HCT116 (cell line): ENCODE results near the gene MAP2K6. TPM values are rescaled to one million over a fixed set of nuclear protein-coding genes. Genes with fewer than 3 reads are reported as not detected.

Experiments used
- ATAC-seq: fragments of 200-7000 bp; cut with Tn5 transposase; 2 replicates; pipeline ENCODE4 v1.9.1; 2020; ENCODE audit warnings: mild to moderate bottlenecking, moderate library complexity
- BruUV-seq: library from RNA; stranded (reverse); fragments of 400-500 nt; replicated peaks from 2 replicates; lab custom pipeline; 2021; lab: Mats Ljungman, UMichigan
- CTCF ChIA-PET: fragments of 300-600 bp; sonication (Branson Sonifier 250); formaldehyde crosslinking; loops from one replicate; lab custom pipeline; 2021; ENCODE audit warnings: antibody characterized with exemption; lab: Charles Lee
- POLR2A ChIA-PET: fragments of 300-600, 350-600 bp; sonication (Branson Sonifier 250); formaldehyde crosslinking; loops from one replicate; lab custom pipeline; 2021; ENCODE audit warnings: antibody characterized with exemption; lab: Charles Lee
- RAD21 ChIA-PET, 2 experiments: fragments of 300-600 bp; sonication (Branson Sonifier 250); formaldehyde crosslinking; loops; one replicate each; lab custom pipeline; 2023; ENCODE audit warnings: low total read pairs in 2 of 2; ENCODE audit not compliant: uncharacterized antibody in 2 of 2, unreplicated experiment in 2 of 2, low non-redundant PET in 1 of 2; lab: Charles Lee
- DNase-seq: peaks from one replicate; pipeline ENCODE4 v3.0.0-alpha.2; 2010; ENCODE audit warnings: low read depth, low spot score
- H2AFZ ChIP-seq: fragments of 200-600 bp; shearing (Covaris generic), sonication (generic); 2 replicates; pipeline ENCODE4 v1.6.1; 2017; ENCODE audit warnings: low read depth, mixed run types, mixed read lengths, antibody characterized with exemption, low read length; ENCODE audit not compliant: poor library complexity, severe bottlenecking
- H3K27ac ChIP-seq: 2 replicates; pipeline ENCODE4 v1.5.1; 2012; ENCODE audit warnings: low read depth, low read length
- H3K27me3 ChIP-seq: fragments of 200-600 bp; sonication (generic); 2 replicates; pipeline ENCODE4 v1.6.1; 2016; ENCODE audit warnings: mixed run types, low read length, mixed read lengths; ENCODE audit not compliant: insufficient read depth
- H3K36me3 ChIP-seq, 2 experiments: fragments of 200-500 bp in 1 of 2; fragments of 200-600 bp in 1 of 2; sonication (Bioruptor generic) in 1 of 2; sonication (generic) in 1 of 2; 2 replicates each; pipeline versions ENCODE4 v1.5.1 to v1.6.1; 2014 to 2016; ENCODE audit warnings: low read length in 2 of 2, inconsistent platforms in 1 of 2, mixed read lengths in 1 of 2, mixed run types in 1 of 2; ENCODE audit not compliant: insufficient read depth in 2 of 2, control insufficient read depth in 1 of 2
- H3K4me1 ChIP-seq, 2 experiments: fragments of 200-600 bp in 1 of 2; sonication (generic) in 1 of 2; 2 replicates each; pipeline versions ENCODE4 v1.5.1 to v1.6.1; 2012 to 2017; ENCODE audit warnings: low read length in 2 of 2, inconsistent platforms in 1 of 2, mild to moderate bottlenecking in 1 of 2, mixed read lengths in 1 of 2, mixed run types in 1 of 2, moderate library complexity in 1 of 2; ENCODE audit not compliant: insufficient read depth in 2 of 2, control insufficient read depth in 1 of 2
- H3K4me2 ChIP-seq: fragments of 200-600 bp; sonication (generic); 2 replicates; pipeline ENCODE4 v1.6.1; 2017; ENCODE audit warnings: mixed run types, low read length, mixed read lengths
- H3K4me3 ChIP-seq, 2 experiments: fragments of 200-600 bp in 1 of 2; sonication (generic) in 1 of 2; replicated peaks in 1 of 2; 2 replicates each; pipeline ENCODE4 v1.5.1; 2011 to 2016; ENCODE audit warnings: low read length in 2 of 2, control low read depth in 1 of 2, low read depth in 1 of 2, mild to moderate bottlenecking in 1 of 2, mixed read lengths in 1 of 2, mixed run types in 1 of 2
- H3K79me2 ChIP-seq: fragments of 200-600 bp; sonication (generic); 2 replicates; pipeline ENCODE4 v1.6.1; 2017; ENCODE audit warnings: mild to moderate bottlenecking, mixed run types, low read length, moderate library complexity, mixed read lengths; ENCODE audit not compliant: insufficient read depth
- H3K9ac ChIP-seq: fragments of 200-600 bp; sonication (generic); 2 replicates; pipeline ENCODE4 v1.6.1; 2016; ENCODE audit warnings: low read length, mixed read lengths
- H3K9me2 ChIP-seq: fragments of 200-600 bp; sonication (generic), shearing (Covaris generic); 2 replicates; pipeline ENCODE4 v1.6.1; 2017; ENCODE audit warnings: mixed run types, mild to moderate bottlenecking, moderate library complexity; ENCODE audit not compliant: insufficient read depth
- H3K9me3 ChIP-seq, 2 experiments: fragments of 200-500 bp in 1 of 2; fragments of 200-600 bp in 1 of 2; sonication (Bioruptor generic) in 1 of 2; sonication (generic) in 1 of 2; 2 replicates each; pipeline ENCODE4 v1.6.1; 2014 to 2017; ENCODE audit warnings: low read length in 2 of 2, mixed read lengths in 2 of 2, inconsistent platforms in 1 of 2, low read depth in 1 of 2, mild to moderate bottlenecking in 1 of 2, mixed run types in 1 of 2, moderate library complexity in 1 of 2; ENCODE audit not compliant: control insufficient read depth in 1 of 2, insufficient read depth in 1 of 2
- H4K20me1 ChIP-seq: fragments of 200-600 bp; sonication (generic), shearing (Covaris generic); 2 replicates; pipeline ENCODE4 v1.6.1; 2017; ENCODE audit warnings: mixed run types, mild to moderate bottlenecking, moderate library complexity; ENCODE audit not compliant: insufficient read depth
- ATF3 ChIP-seq: IDR thresholded peaks from 2 replicates; pipeline ENCODE4 v1.6.1; 2012
- CBX3 ChIP-seq: IDR thresholded peaks from 2 replicates; pipeline ENCODE4 v1.6.1; 2012; ENCODE audit warnings: low read depth
- CEBPB ChIP-seq: IDR thresholded peaks from 2 replicates; pipeline ENCODE4 v1.6.1; 2012; ENCODE audit warnings: low read depth
- EGR1 ChIP-seq: IDR thresholded peaks from 2 replicates; pipeline ENCODE4 v1.6.1; 2012; ENCODE audit warnings: low read depth
- ELF1 ChIP-seq: IDR thresholded peaks from 2 replicates; pipeline ENCODE4 v1.6.1; 2012; ENCODE audit warnings: low read depth, borderline replicate concordance
- EZH2 ChIP-seq: fragments of 200-600 bp; sonication (generic); IDR thresholded peaks from 2 replicates; pipeline ENCODE4 v1.6.1; 2017; ENCODE audit warnings: antibody characterized with exemption, mixed run types
- EZH2phosphoT487 ChIP-seq: fragments of 200-600 bp; IDR thresholded peaks from 2 replicates; pipeline ENCODE4 v1.6.1; 2018; ENCODE audit warnings: antibody characterized with exemption, borderline replicate concordance
- FOSL1 ChIP-seq: IDR thresholded peaks from 2 replicates; pipeline ENCODE4 v1.6.1; 2012; ENCODE audit warnings: low read depth
- JUND ChIP-seq: IDR thresholded peaks from 2 replicates; pipeline ENCODE4 v1.6.1; 2012
- POLR2A ChIP-seq: IDR thresholded peaks from 2 replicates; pipeline ENCODE4 v1.7.0; 2011; ENCODE audit warnings: borderline replicate concordance; ENCODE audit not compliant: insufficient read depth, insufficient read length; ENCODE audit errors: extremely low read depth
- POLR2AphosphoS5 ChIP-seq: IDR thresholded peaks from 2 replicates; pipeline ENCODE4 v1.6.1; 2011; ENCODE audit warnings: mild to moderate bottlenecking, low read depth, low read length, moderate library complexity
- REST ChIP-seq: IDR thresholded peaks from 2 replicates; pipeline ENCODE4 v1.6.1; 2012; ENCODE audit warnings: low read depth
- SIN3A ChIP-seq: IDR thresholded peaks from 2 replicates; pipeline ENCODE4 v1.6.1; 2012; ENCODE audit warnings: low read depth
- SP1 ChIP-seq: IDR thresholded peaks from 2 replicates; pipeline ENCODE4 v1.6.1; 2012; ENCODE audit warnings: low read depth
- SRF ChIP-seq: IDR thresholded peaks from 2 replicates; pipeline ENCODE4 v1.6.1; 2012; ENCODE audit warnings: low read depth
- TCF7L2 ChIP-seq: IDR thresholded peaks from 2 replicates; pipeline ENCODE4 v1.7.0; 2011; ENCODE audit warnings: borderline replicate concordance, inconsistent platforms; ENCODE audit not compliant: insufficient read depth, insufficient read length; ENCODE audit errors: extremely low read depth
- YY1 ChIP-seq: IDR thresholded peaks from 2 replicates; pipeline ENCODE4 v1.6.1; 2011; ENCODE audit warnings: low read length, low read depth, moderate library complexity, mild to moderate bottlenecking; ENCODE audit not compliant: insufficient replicate concordance; ENCODE audit errors: extremely low read depth
- ZFX ChIP-seq: fragments of 450-650 bp; IDR thresholded peaks from 2 replicates; pipeline ENCODE4 v1.6.1; 2017
- ZNF274 ChIP-seq: fragments of 200-500 bp; sonication (Bioruptor generic); IDR thresholded peaks from 2 replicates; pipeline ENCODE4 v1.6.1; 2014; ENCODE audit warnings: mild to moderate bottlenecking, low read depth, low read length, inconsistent platforms
- intact Hi-C: fragments of 100-400 bp; cut with micrococcal nuclease; formaldehyde crosslinking; loops from 2 replicates; pipeline ENCODE4 v1.10.0; 2022
- total RNA-seq: library from RNA; stranded (reverse); gene quantifications from one replicate; pipeline ENCODE4 v1.2.1, GENCODE V29; 2021; ENCODE audit not compliant: unreplicated experiment
- TF ChIP-seq, protein P1 (sequence below): IDR thresholded peaks from 2 replicates; pipeline ENCODE4 v1.6.1; 2011; ENCODE audit warnings: mild to moderate bottlenecking, low read length, moderate library complexity; ENCODE audit not compliant: insufficient replicate concordance; ENCODE audit errors: extremely low read depth

Gene MAP2K6
- total RNA-seq, 1 experiment from 2014 or later: 0.22 TPM

- DNase-seq: no peak
- POLR2A ChIA-PET: interaction anchor here (0.8 kb wide), 1 partner anchor 13 kb away, joined by 3 read pairs; no protein-coding TSS in a partner anchor
Observed at GRCh38 chr17:69407759-69408158, 6.7 kb upstream of the MAP2K6 start.

More at GRCh38 chr17:69407759-69408158, 6.7 kb upstream of the MAP2K6 start:
- intact Hi-C loops: no loop called here
- H3K36me3 ChIP-seq: no peaks in the 10 kb centered on the region
- no peak overlapping the region for H3K4me2 ChIP-seq
- no TSS peak for BruUV-seq
- H3K9me2 ChIP-seq: no peaks in the 10 kb centered on the region
- H2AFZ ChIP-seq: no peak overlapping the region
- TF ChIP-seq POLR2A (no peak), YY1 (no peak), TCF7L2 (no peak), ZFX (no peak), SP1 (no peak), SRF (no peak), REST (no peak), FOSL1 (no peak), SIN3A (no peak), EZH2phosphoT487 (no peak), CEBPB (no peak), CBX3 (no peak), EZH2 (no peak), ELF1 (no peak), ZNF274 (no peak), POLR2AphosphoS5 (no peak), EGR1 (no peak), ATF3 (no peak), JUND (no peak)
- TF ChIP-seq, protein P1, sequence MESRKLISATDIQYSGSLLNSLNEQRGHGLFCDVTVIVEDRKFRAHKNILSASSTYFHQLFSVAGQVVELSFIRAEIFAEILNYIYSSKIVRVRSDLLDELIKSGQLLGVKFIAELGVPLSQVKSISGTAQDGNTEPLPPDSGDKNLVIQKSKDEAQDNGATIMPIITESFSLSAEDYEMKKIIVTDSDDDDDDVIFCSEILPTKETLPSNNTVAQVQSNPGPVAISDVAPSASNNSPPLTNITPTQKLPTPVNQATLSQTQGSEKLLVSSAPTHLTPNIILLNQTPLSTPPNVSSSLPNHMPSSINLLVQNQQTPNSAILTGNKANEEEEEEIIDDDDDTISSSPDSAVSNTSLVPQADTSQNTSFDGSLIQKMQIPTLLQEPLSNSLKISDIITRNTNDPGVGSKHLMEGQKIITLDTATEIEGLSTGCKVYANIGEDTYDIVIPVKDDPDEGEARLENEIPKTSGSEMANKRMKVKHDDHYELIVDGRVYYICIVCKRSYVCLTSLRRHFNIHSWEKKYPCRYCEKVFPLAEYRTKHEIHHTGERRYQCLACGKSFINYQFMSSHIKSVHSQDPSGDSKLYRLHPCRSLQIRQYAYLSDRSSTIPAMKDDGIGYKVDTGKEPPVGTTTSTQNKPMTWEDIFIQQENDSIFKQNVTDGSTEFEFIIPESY: no peak
- H4K20me1 ChIP-seq: no peaks in the 10 kb centered on the region
- ChIA-PET CTCF (interaction anchor here (1.8 kb wide), 1 partner anchor 13 kb away, joined by 13 read pairs; no protein-coding TSS in a partner anchor), RAD21 (no interaction called here)
- no peaks in the 10 kb centered on the region for H3K9me3 ChIP-seq
- H3K79me2 ChIP-seq: no peaks in the 10 kb centered on the region
- no peak overlapping the region for H3K27ac ChIP-seq
- no peak for ATAC-seq
- no peaks in the 10 kb centered on the region for H3K27me3 ChIP-seq
- no peak overlapping the region for H3K4me3 ChIP-seq
- H3K4me1 ChIP-seq: no peaks in the 10 kb centered on the region
- H3K9ac ChIP-seq: no peak overlapping the region
